Sciatic nerve (tissue), 2 donors: ENCODE results near the gene AKAP9. TPM values are rescaled to one million over a fixed set of nuclear protein-coding genes. Genes with fewer than 3 reads are reported as not detected.
"Not testable (repeated sequence)": the region's sequence is repeated elsewhere in the genome, so short reads cannot be mapped to it uniquely, and the experiment has no call there.

Experiments
- ATAC-seq: fragments of 200-7000 bp; cut with Tn5 transposase; one replicate; pipeline ENCODE4 v1.9.1; 2020; ENCODE audit warnings: mild to moderate bottlenecking, moderate library complexity
- DNase-seq: peaks from one replicate; pipeline ENCODE4 v3.0.0-alpha.2; 2020; ENCODE audit warnings: low spot score
- intact Hi-C: fragments of 100-400 bp; cut with DNase I; formaldehyde crosslinking; loops from one replicate; pipeline ENCODE4 v1.14.2; 2022
- total RNA-seq: library from RNA; stranded (reverse); fragmentation: NEBNext Ultra II Directional; extraction: Animal tissue kit (Norgen Biotek cat#: 25700); gene quantifications from one replicate; pipeline ENCODE4 v1.2.1, GENCODE V29; 2021
- donor health status: DM: no; HTN: no; CAD: no.
- donor health status: DM: no; HTN: no; CAD: no.

Gene AKAP9
- total RNA-seq = 84.5 TPM

DNA sequence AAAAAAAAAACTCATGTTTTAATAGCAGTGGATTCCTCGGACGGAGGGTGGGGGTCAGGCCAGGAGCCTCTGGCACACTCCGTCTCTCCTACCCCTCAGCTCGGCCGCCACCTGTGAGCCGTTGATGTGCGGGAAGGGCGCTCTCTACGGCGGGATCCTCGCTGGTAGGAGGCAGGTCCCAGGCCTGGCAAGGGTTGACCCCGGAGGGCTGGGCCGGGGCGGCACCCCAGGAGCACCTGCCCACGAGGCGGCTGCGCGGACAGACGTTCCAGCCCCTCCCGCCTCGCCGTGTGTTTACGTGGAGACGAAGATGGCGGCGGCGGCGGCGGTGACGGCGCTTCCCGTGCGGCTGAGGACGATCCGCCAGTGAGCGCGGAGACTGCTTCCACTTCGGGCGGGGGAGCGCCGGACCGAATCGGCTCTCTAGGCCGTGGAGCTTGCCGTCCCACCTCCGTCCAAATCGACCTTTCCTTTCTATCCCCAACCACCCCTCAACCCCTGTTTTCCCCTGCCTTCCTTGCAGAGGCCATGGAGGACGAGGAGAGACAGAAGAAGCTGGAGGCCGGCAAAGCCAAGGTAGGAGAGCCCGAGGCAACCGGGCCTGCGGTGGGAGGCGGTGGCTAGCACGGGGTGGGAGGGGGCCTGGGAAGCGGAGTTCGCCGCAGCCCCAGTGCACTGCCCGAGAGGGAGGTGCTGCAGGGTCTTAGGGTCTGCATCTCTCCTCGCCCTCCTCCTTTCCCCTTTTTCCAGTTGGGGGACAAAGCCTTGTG, at the start of gene AKAP9:
Gene AKAP9, plus strand, starts transcription at position 291 of the 770 bp plus-strand sequence. Its CDS starts 238 bp downstream, at position 529.
- DNase-seq = peak; percentile 90
- intact Hi-C loops = no loop called here
- peak; percentile 96 for ATAC-seq

DNA sequence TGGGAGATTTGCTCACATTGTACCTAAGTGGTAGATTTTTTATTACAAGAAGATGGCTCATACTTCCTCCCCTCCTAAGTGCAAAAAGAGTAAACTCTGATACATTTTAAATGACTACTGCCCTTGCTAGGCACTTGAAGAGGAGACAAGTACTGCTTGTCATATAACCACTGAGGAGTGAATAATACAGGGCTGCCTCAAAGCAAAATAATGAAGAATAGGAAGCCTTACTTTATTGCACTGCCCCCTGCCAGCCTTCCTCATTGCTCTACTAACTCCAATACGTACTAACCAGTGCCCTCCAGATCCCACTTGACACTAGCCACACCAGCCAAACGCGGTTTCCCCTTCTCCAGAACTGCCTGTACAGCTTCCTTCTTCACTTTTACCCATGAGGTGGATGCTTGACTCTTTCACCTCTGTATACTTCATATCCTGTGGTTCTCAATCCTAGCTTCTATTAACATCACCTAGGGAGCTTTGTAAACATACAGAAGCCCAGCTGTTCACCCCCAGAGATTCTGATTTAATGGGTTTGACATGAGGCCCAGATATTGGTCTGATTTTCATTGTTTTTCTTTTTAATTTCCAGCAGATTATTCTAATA, 48.5 kb upstream of the AKAP9 start:
- intact Hi-C loops = no loop called here
- DNase-seq (no peak), ATAC-seq (no peak)

DNA sequence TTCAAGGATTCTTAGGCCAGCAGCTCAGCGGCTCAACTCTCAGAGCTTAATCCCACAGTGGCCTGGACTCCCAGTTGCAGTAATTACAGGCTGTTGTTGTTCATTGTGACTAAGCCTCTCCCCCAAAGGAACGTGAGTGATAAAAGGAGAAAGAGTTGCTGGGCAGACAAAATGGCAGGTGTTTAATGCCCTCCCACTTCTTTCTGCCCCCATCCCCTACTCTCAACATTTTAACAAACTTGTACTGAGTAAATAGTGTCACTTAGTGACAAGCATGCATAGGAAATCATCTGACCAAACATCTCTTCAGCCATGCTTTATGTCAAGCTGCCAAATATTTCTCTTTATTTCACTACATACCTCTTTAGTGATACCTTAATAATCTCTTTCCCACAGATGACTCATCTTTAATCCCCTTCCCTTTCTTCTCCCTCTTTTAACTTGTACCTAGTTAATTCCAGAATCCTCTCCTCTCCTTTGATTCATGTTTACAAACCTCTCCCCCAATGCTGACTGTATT, 47.8 kb upstream of the AKAP9 start:
- intact Hi-C loops = no loop called here
- DNase-seq (no peak), ATAC-seq (no peak)

DNA sequence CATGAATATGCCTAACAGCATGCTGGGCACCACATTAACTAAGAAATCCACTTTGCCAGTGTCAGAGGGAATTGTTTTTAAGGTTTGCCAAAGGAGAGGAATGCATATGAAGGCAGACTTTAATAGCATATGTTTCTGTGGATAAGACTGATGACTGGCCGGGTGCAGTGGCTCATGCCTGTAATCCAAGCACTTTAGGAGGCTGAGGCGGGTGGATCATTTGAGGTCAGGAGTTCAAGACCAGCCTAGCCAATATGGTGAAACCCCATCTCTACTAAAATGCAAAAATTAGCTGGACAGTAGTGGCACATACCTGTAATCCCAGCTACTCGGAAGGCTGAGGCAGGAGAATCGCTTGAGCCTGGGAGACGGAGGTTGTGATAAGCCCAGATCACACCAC, 47.0 kb upstream of the AKAP9 start:
- ATAC-seq, DNase-seq, intact Hi-C loops: not testable (repeated sequence)

DNA sequence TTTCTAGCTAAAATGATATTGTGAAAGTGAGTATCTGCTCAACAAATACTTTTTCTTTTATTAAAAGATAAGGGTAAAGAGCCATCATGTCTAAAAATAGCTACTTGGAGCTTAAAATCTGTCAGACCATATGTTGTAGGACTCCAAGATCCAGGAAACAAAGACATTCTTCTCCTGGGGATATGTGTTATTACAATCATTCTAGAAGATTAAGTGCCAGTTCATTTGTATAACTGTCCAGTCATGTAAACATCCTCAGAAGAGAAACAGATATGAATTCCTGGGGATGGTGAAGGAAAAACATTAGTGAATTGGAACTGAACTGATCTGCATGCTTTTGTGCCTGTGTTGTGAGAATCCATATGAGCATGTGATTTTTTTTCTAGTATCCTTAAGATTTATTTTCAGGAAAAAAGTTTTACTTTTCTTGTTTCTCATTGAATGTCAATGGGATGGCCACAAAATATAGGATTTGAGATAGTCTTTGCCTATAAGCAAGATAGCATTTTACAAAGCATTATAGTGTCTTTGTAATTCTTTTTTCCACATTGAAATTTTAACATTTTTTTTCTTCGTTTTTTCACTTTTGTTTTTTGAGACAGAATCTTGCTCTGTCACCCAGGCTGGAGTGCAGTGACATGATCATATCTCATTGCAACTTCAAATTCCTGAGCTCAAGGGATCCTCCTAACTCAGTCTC, 45.7 kb upstream of the AKAP9 start:
- no peak for DNase-seq
- ATAC-seq = no peak
- intact Hi-C loops = no loop called here

DNA sequence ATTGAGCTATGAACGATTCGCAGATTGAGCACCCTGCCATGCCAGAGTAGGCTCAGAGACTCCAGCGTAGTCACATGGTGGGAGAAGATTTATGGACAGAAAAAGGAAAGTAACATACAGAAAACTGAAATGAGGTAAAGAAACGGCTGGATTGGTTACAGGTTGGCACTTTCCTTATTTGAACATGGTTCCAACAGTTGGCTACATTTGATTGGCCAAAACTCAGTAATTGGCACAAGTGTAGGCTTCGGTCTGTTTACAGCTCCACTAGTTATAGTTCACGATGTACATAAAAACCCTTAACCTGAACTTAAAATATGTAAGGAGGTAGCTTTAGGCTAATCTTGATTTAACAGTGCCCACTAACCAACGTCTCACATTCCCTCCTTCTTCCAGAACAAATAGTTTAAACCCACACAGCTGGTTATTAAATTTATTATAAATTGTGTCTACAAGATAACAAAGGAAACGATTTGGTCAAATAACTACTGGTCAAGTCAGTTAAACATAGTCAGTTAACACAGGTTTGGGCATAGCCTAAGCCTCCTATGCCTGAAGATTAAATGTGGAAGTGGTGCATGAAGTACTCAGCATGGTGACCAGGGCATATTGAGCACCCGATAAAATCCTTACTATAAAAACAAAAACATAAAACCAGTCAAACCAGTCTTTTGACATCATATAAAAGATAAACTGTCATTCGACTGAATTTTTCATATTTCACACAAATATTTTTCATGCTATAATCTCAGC, 42.2 kb upstream of the AKAP9 start:
- ATAC-seq (no peak), DNase-seq (no peak)
- intact Hi-C loops = no loop called here

DNA sequence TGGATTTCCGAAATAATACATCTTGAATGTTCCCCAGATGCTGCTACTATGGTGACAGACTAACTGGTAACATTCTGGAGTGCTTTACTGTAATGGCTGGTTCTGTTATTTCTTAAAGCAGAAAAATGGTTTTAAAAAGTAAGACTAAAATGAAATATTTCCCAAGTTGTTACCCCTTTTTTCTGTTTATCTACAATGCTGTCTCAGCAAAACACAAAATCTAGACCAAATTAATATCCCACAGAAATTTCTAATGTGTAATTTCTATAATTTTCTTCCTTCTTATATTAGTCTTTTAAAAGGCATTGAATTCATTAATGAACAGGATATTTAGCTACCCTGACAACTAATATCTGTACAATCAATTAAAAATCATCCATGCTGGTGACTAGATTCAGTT, 41.1 kb upstream of the AKAP9 start:
- DNase-seq (no peak), ATAC-seq (no peak)
- intact Hi-C loops = no loop called here

DNA sequence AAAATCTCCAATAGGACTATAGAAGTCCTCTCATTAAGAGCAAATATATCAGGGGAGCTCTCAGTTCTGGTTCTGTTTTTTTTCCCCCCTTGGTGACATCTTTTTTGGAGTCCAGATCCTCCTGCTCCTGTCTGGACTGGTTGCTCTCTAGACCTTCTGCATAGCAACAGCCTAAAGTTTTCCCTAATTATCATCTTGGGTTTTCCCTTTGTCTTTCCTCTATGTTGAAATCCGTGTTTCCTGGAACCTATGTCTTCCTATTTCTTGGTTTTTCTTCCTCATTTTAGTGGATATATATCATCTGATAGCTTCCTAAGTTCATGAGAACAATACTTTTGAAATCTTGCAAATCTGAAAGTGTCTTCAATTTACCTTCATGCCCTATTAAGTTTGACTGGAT, 30.5 kb upstream of the AKAP9 start:
- DNase-seq = no peak
- ATAC-seq = no peak
- intact Hi-C loops = no loop called here

DNA sequence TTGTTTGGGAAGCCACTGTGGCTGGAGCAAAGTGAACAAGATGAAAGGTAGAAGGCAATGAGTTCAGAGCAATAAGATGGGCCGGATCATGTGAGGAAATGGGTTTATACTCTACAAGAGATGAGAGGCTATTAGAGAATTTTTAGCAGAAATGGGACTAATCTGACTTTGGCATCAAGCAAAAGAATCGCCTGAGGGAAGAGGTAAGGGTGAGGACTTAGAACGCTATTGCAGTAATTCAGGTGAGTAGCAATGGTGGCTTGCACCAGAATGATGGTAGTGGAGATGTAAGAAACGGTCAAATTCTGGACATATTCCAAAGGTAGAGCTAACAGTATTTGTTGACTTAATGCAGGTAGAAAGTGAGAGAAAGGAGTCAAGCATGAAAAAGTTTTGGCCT, 29.5 kb upstream of the AKAP9 start:
- intact Hi-C loops = no loop called here
- no peak for ATAC-seq

DNA sequence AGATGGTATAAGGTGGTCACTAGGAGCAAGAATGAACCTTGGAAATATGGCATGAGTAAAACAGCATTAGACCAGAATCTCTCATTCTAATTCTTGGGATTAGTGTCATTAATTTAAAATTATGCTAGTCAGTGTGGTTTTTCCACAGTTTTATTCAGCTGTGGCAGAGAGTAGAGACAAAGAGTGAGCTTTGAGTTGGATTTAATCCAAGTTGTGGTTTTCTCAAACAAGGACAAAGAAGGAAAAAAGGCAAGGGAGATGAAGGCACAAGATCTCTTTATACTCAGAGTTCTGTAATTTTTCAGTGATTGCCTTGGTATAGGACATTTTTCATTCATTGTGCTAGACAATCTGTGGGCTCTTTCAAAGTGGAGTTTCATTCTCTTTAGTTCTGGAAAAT, 28.2 kb upstream of the AKAP9 start:
- intact Hi-C loops = no loop called here
- DNase-seq (no peak), ATAC-seq (no peak)

More for the DNA sequence above, 29.5 kb upstream of the AKAP9 start:
- no peak for DNase-seq

DNA sequence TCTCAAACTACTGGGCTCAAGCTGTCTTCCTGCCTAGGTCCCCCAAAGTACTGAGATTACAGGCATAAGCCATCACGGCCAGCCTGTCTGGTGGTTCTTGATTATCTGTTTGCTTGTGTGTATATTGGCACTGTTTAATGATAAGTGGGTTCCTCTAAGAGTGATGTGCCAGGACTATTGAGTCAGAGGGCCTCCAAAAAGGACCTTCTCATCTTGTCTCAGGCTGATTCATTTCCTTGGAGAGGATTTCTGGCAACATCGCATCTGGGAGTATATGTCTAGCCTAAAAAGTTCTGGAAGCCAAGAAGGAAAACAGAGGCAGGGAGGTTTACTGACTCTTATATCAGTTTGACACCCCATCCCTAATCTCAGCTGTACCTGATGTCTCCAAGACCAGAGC, 27.1 kb upstream of the AKAP9 start:
- intact Hi-C loops = no loop called here
- no peak for ATAC-seq

DNA sequence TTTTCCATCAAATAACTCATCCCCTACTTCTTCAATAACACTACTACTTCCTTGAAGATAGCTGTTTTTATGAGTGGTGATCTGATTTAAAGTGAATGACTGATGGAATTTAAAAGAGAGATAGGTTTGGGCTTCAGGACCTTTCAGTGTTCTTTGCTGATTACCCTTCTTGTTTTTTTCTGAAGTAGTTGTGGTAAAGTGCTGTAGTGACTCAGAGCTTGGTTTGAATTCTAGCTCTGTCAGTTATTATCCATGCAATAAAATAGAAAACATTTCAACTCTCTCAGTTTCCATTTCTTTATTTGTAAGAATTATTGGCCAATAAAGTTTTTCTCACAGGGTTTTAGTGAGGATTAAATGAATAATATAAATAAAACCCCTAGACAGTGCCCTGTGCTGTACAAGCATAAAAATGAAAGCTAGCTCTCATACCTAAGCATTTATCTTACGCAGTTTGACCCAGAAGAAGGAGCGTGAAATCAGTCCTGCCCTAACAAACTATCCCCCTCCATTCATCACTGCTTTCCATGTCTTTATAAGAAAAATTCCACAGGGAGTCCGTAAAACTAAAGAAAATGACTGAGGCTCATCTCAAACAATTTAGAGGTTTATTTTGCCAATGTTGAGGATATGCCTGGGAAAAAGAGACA, 25.1 kb upstream of the AKAP9 start:
- DNase-seq (no peak), ATAC-seq (no peak)
- intact Hi-C loops = no loop called here

More for the DNA sequence above, 27.1 kb upstream of the AKAP9 start:
- DNase-seq = no peak

DNA sequence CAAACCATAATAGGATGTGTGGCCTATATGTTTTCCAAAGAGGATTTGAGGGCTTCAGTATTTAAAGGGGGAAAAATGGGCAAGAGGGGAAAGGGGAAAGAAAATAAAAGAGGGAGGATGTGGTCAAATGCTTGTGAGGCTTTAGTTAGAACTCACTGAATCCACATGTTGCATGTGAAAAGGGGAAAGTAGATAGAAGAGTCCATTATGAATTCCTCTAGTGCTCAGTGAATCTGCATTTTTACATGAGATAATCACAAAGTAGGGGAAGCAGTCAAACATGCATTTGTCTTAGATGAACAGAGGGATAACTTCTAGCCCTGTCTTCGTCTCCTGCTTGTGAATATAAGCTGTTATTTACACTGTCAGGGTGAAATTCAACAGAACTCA, 24.6 kb upstream of the AKAP9 start:
- intact Hi-C loops = no loop called here
- ATAC-seq = no peak
- DNase-seq = no peak

DNA sequence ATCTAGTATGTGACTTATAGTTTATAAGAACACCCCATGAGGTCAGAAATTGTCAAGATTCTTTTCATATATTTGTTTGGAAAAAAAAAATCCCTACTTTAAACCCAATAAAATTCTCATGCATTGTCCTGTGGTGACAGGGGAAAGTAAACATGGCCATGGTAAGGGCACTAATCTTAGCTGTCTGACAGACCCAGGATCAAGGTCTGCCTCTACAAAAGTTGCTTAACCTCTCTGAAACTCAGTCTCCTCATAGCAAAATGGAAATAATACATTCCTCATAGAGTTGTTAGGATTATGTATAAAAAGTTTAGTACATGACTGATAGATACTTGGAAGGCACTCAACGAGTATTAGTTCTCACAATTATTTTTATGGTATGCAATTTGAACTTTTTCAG, 22.3 kb upstream of the AKAP9 start:
- no peak for ATAC-seq
- intact Hi-C loops = no loop called here
- no peak for DNase-seq

DNA sequence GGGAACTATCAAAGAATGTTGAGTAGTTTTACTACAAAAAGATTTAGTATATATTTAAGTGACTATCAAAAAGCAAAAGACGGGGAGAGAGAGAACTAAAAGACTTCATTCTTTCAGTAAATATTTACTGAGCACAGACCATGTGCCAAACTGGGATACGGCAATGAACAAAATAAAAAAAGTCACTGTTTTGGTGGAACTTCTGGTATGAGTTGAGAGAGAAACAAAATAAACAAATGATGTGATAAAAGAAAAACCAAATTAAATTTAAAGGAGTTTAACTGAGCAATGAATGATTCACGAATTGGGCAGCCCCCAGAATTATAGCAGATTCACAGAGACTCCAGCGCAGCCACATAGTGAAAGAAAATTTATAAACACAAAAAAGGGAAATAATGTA, 17.8 kb upstream of the AKAP9 start:
- ATAC-seq (no peak), DNase-seq (no peak)
- intact Hi-C loops = no loop called here

DNA sequence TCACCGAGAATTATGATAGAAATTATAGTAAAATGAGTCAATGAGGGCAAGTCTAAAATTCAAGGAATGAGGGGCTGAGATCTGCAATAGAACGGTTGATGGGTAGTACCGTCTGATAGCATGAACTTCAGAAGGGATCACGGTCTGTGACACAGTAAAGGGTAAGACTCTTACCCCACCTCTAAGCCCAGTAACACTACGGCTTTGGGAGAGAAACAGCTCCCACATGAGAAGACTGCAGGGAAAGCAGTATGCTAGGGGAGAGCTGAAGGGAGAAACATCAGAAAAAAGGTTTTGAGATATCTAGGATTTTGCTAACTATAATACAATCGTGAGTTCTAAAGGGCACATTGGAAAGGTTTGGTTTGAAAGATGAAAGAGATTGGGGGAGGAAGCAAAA, 12.8 kb upstream of the AKAP9 start:
- ATAC-seq = no peak

DNA sequence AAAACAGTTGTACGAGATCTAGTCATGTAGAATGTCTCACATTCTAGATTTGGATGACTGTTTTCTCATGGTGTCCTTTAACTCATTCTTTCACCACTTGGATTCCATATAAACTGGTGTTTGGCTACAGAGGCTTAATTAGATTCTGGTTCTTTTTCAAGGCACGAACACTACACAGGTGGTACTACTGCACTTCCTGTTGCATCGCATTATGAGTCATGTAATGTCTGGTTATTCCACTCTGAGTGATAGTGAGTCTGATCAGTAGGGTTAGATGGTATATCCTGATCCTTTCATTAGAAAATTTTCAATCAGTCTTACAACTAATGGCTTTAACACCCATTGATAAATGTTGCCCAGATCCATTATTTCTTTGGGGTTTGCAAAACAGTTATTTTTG, 11.2 kb upstream of the AKAP9 start:
- intact Hi-C loops = no loop called here
- DNase-seq = no peak
- ATAC-seq = no peak

More for the DNA sequence above, 12.8 kb upstream of the AKAP9 start:
- intact Hi-C loops = no loop called here
- DNase-seq = no peak

DNA sequence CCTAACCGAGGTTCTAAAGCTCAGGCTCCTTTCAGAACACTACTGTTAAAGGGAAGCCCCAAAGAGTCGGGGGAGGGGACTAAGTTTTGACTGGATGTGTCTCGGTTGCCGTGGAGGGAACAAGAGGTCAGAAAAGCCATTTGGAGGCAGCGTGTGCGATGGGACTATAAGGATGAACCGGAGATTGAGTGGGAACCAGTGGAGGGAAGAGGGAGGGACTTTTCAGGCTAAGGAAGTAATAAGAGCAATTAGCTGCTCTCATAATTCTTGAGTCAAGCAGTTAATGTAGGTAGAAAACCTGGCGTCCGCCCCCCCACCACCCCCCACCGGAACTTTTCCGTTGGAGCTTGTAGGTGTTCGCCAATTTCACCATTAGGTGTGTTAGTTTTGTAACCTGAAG, 491 bp upstream of the AKAP9 start:
- no peak for DNase-seq
- intact Hi-C loops = no loop called here
- peak; percentile 65 for ATAC-seq

DNA sequence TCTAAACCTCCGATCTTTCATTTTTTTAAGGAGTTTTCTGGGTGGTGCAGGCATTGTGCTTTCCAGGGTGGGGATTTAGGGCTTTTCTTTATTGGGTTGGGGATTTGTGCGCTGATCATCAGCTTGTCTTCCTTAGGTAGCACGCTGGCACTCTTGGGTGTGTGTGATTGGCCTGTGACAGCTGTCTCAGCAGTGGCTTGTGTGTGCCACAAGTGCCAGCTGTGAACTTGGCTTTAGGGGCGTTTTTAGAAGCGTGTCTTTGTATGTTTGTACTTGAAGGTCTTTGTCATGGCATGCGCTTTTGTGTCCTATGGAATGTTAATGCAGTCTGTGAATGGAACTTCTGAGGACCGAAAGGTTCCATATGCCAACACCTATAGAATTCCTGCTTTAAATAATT, 788 bp downstream of the AKAP9 start:
- no peak for DNase-seq
- ATAC-seq = peak; percentile 29
- intact Hi-C loops = no loop called here
